GM21526 (cell line): ENCODE data around the gene TARDBP.
"Not testable (repeated sequence)": the region's sequence is repeated elsewhere in the genome, so short reads cannot be mapped to it uniquely, and the experiment has no call there.

Source experiments
- ATAC-seq: cut with Tn5 transposase; IDR thresholded peaks from one replicate; pipeline ENCODE4 v1.9.1; 2021; ENCODE audit warnings: moderate library complexity; ENCODE audit not compliant: unreplicated experiment, low FRiP score

Gene TARDBP

GRCh38 chr1:10990828-10991227, 21.6 kb upstream of the TARDBP start:
- ATAC-seq: no peak

- not testable (repeated sequence) for ATAC-seq
These were observed 20.4 kb upstream of the TARDBP start for GRCh38 chr1:10992004-10992403.

- ATAC-seq: no peak
These were observed 19.6 kb upstream of the TARDBP start for GRCh38 chr1:10992864-10993263.

GRCh38 chr1:10996100-10996499, 16.4 kb upstream of the TARDBP start:
- no peak for ATAC-seq

- no peak for ATAC-seq
These were observed 11.9 kb upstream of the TARDBP start for GRCh38 chr1:11000526-11000925.

GRCh38 chr1:11013160-11013531, 692 bp downstream of the TARDBP start:
- no peak for ATAC-seq

- ATAC-seq: not testable (repeated sequence)
These were observed 6.9 kb downstream of the TARDBP start for GRCh38 chr1:11019358-11019757.

GRCh38 chr1:11019971-11020370, 7.5 kb downstream of the TARDBP start:
- ATAC-seq: no peak

GRCh38 chr1:11023201-11023600, 10.7 kb downstream of the TARDBP start:
- no peak for ATAC-seq

- ATAC-seq: no peak
These were observed 11.9 kb downstream of the TARDBP start for GRCh38 chr1:11024154-11024873.

- ATAC-seq: no peak
These were observed 12.4 kb downstream of the TARDBP start for GRCh38 chr1:11024874-11025203.

GRCh38 chr1:11025618-11026017, 13.2 kb downstream of the TARDBP start:
- ATAC-seq: no peak

GRCh38 chr1:11026052-11026451, 13.6 kb downstream of the TARDBP start:
- no peak for ATAC-seq

GRCh38 chr1:11026903-11027302, 14.4 kb downstream of the TARDBP start:
- no peak for ATAC-seq

- ATAC-seq: no peak
These were observed 14.9 kb downstream of the TARDBP start for GRCh38 chr1:11027316-11027715.

- ATAC-seq: no peak
These were observed 15.6 kb downstream of the TARDBP start for GRCh38 chr1:11028018-11028417.

GRCh38 chr1:11030865-11031264, 18.4 kb downstream of the TARDBP start:
- no peak for ATAC-seq

GRCh38 chr1:11031624-11032262, 19.3 kb downstream of the TARDBP start:
- no peak for ATAC-seq

GRCh38 chr1:11037019-11037739, 24.7 kb downstream of the TARDBP start:
- not testable (repeated sequence) for ATAC-seq

- ATAC-seq: no peak
These were observed 25.3 kb downstream of the TARDBP start for GRCh38 chr1:11037740-11038182.

- ATAC-seq: no peak
These were observed 27.1 kb downstream of the TARDBP start for GRCh38 chr1:11039351-11040104.
